Smooth muscle cell (in vitro differentiated cells): Measurements from ENCODE around the gene PSRC1. TPM values are rescaled to one million over a fixed set of nuclear protein-coding genes. Genes with fewer than 3 reads are reported as not detected.
A peak's percentile ranks its signal among the peaks of the same experiment; 100 is the strongest.

Experiments used
- DNase-seq: peaks from one replicate; lab custom pipeline; 2025; ENCODE audit not compliant: unreplicated experiment; lab: John Stamatoyannopoulos, UW
- H2AFZ ChIP-seq: fragments of 200-600 bp; sonication (generic); 2 replicates; pipeline ENCODE4 v1.6.0; 2016; ENCODE audit warnings: antibody characterized with exemption, low read depth, mild to moderate bottlenecking
- H3F3A ChIP-seq: fragments of 200-600 bp; sonication (generic); 2 replicates; pipeline ENCODE4 v1.6.0; 2017; ENCODE audit warnings: antibody characterized with exemption, low read depth
- H3K27ac ChIP-seq: fragments of 200-600 bp; sonication (generic); 2 replicates; pipeline ENCODE4 v1.5.1; 2016; ENCODE audit warnings: low read depth, mild to moderate bottlenecking
- H3K27me3 ChIP-seq: fragments of 200-600 bp; sonication (generic); 2 replicates; pipeline ENCODE4 v1.6.1; 2016; ENCODE audit warnings: low read depth, mild to moderate bottlenecking
- H3K36me3 ChIP-seq: fragments of 200-600 bp; sonication (generic); 2 replicates; pipeline ENCODE4 v1.5.1; 2016; ENCODE audit warnings: low read depth
- H3K4me1 ChIP-seq: fragments of 200-600 bp; sonication (generic); 2 replicates; pipeline ENCODE4 v1.5.1; 2016; ENCODE audit warnings: low read depth
- H3K4me2 ChIP-seq: fragments of 200-600 bp; sonication (generic); 2 replicates; pipeline ENCODE4 v1.6.0; 2016; ENCODE audit warnings: mild to moderate bottlenecking
- H3K4me3 ChIP-seq: fragments of 200-600 bp; sonication (generic); 2 replicates; pipeline ENCODE4 v1.5.1; 2016; ENCODE audit warnings: mild to moderate bottlenecking
- H3K79me2 ChIP-seq: fragments of 200-600 bp; sonication (generic); 2 replicates; pipeline ENCODE4 v1.6.0; 2016; ENCODE audit warnings: low read depth, mild to moderate bottlenecking
- H3K9ac ChIP-seq: fragments of 200-600 bp; sonication (generic); 2 replicates; pipeline ENCODE4 v1.6.0; 2016; ENCODE audit warnings: low read depth
- H3K9me3 ChIP-seq: fragments of 200-600 bp; sonication (generic); replicated peaks from 2 replicates; pipeline ENCODE4 v1.5.1; 2016; ENCODE audit warnings: low read depth
- H4K20me1 ChIP-seq: fragments of 200-600 bp; sonication (generic); 2 replicates; pipeline ENCODE4 v1.6.0; 2016; ENCODE audit warnings: low read depth
- CTCF ChIP-seq: fragments of 200-600 bp; sonication (generic); IDR thresholded peaks from 2 replicates; pipeline ENCODE4 v1.5.1; 2017; ENCODE audit warnings: borderline replicate concordance, mild to moderate bottlenecking, antibody characterized with exemption; ENCODE audit not compliant: insufficient read depth, poor library complexity, severe bottlenecking
- WGBS: methylation state at CpG from one replicate; pipeline ENCODE4 v1.1.7; 2016; ENCODE audit warnings: low lambda C conversion rate; 5-methylcytosine and 5-hydroxymethylcytosine counted together
- polyA plus RNA-seq: library from polyadenylated mRNA; unstranded; fragments of >200 nt; fragmentation: Nextera tagmentation; extraction: Ambion mirVana; gene quantifications from 2 replicates; pipeline ENCODE4 v1.2.1, GENCODE V29; 2016
- total RNA-seq: library from RNA; depleted of rRNA; stranded (reverse); fragments of >200 nt; gene quantifications from 2 replicates; pipeline ENCODE4 v1.2.3, GENCODE V29; 2014

PSRC1 gene
- total and polyA plus RNA-seq, 2 experiments from 2014 or later = 5.5 to 10.8 TPM

GRCh38 chr1:109256085-109256484 lies 26.9 kb downstream of the PSRC1 start:
- Histone ChIP-seq H3K9ac (no peak overlapping the region), H3K4me2 (no peak overlapping the region), H3K27ac (no peak overlapping the region), H3K9me3 (no peaks in the 10 kb centered on the region), H3K27me3 (no peaks in the 10 kb centered on the region), H2AFZ (no peak overlapping the region), H4K20me1 (no peaks in the 10 kb centered on the region), H3K4me1 (peaks cover 27% of the 10 kb centered on the region), H3F3A (no peaks in the 10 kb centered on the region), H3K79me2 (no peaks in the 10 kb centered on the region), H3K4me3 (no peak overlapping the region), H3K36me3 (no peaks in the 10 kb centered on the region)
- TF ChIP-seq CTCF = no peak
- 76% methylated on average over 7 of the region's 7 CpGs for WGBS
- no peak for DNase-seq

- Histone ChIP-seq H3K9me3 (no peaks in the 10 kb centered on the region), H3K9ac (no peak overlapping the region), H4K20me1 (no peaks in the 10 kb centered on the region), H3K27ac (no peak overlapping the region), H3K4me3 (no peak overlapping the region), H3K4me2 (no peak overlapping the region), H3F3A (no peaks in the 10 kb centered on the region), H3K4me1 (peaks cover 27% of the 10 kb centered on the region), H3K27me3 (no peaks in the 10 kb centered on the region), H3K36me3 (no peaks in the 10 kb centered on the region), H3K79me2 (no peaks in the 10 kb centered on the region), H2AFZ (no peak overlapping the region)
- no peak for TF ChIP-seq CTCF
- DNase-seq = no peak
- 97% methylated on average over 3 of the region's 5 CpGs for WGBS
Measured at GRCh38 chr1:109255678-109256077, 27.3 kb downstream of the PSRC1 start.

- Histone ChIP-seq H2AFZ (no peak overlapping the region), H3K36me3 (no peaks in the 10 kb centered on the region), H3F3A (no peaks in the 10 kb centered on the region), H3K4me2 (no peak overlapping the region), H3K4me1 (peaks cover 24% of the 10 kb centered on the region), H3K9me3 (no peaks in the 10 kb centered on the region), H3K27me3 (peaks cover 4% of the 10 kb centered on the region), H3K27ac (no peak overlapping the region), H3K4me3 (no peak overlapping the region), H3K9ac (no peak overlapping the region), H4K20me1 (no peaks in the 10 kb centered on the region), H3K79me2 (no peaks in the 10 kb centered on the region)
- TF ChIP-seq CTCF = no peak
- DNase-seq = no peak
- 84% methylated on average over 15 of the region's 15 CpGs for WGBS
Measured at GRCh38 chr1:109255097-109255651, 27.8 kb downstream of the PSRC1 start.

GRCh38 chr1:109254621-109255096 lies 28.3 kb downstream of the PSRC1 start:
- Histone ChIP-seq H4K20me1 (no peaks in the 10 kb centered on the region), H3K4me3 (no peak overlapping the region), H3K9ac (no peak overlapping the region), H3K36me3 (no peaks in the 10 kb centered on the region), H3F3A (no peaks in the 10 kb centered on the region), H3K4me2 (peak overlapping the region; percentile 50), H2AFZ (no peak overlapping the region), H3K27ac (no peak overlapping the region), H3K27me3 (peaks cover 5% of the 10 kb centered on the region), H3K4me1 (peaks cover 24% of the 10 kb centered on the region), H3K79me2 (no peaks in the 10 kb centered on the region), H3K9me3 (no peaks in the 10 kb centered on the region)
- DNase-seq = no peak
- WGBS = 92% methylated on average over 7 of the region's 7 CpGs
- no peak for TF ChIP-seq CTCF
